GM18907 (cell line): ENCODE data around the gene SEC14L3.

ENCODE experiments used
- ATAC-seq: cut with Tn5 transposase; IDR thresholded peaks from one replicate; pipeline ENCODE4 v1.9.1; 2021; ENCODE audit warnings: mild to moderate bottlenecking, moderate library complexity; ENCODE audit not compliant: unreplicated experiment

SEC14L3 gene

DNA sequence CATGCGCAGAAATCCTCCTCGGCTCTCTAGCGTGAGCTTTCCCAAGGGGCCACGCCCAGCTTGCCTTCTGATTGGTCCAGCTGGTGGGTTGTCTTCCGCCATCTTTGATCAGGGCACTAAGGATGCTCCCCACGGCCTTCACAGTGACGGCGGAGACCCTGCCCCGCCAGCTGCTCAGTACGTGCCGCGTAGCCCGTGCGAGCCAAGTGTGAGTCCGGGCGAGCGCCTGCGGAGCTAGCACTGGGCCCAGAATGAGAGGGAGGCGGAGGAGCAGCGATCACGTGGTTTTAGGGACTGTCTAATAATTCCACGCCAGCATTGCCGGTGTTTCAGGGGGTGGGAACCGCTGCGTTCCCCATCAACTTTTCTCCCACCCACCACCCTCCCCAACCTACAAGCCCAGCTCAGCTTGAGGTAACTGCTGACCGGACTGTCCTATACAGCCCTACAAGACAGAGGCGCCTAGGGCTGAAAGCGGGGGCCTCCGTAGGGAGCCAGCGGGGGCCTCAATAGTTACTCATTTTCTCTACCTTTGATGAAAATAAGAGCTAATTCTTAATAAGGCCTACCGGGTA, 47.8 kb downstream of the SEC14L3 start:
- ATAC-seq = peak; percentile 78

DNA sequence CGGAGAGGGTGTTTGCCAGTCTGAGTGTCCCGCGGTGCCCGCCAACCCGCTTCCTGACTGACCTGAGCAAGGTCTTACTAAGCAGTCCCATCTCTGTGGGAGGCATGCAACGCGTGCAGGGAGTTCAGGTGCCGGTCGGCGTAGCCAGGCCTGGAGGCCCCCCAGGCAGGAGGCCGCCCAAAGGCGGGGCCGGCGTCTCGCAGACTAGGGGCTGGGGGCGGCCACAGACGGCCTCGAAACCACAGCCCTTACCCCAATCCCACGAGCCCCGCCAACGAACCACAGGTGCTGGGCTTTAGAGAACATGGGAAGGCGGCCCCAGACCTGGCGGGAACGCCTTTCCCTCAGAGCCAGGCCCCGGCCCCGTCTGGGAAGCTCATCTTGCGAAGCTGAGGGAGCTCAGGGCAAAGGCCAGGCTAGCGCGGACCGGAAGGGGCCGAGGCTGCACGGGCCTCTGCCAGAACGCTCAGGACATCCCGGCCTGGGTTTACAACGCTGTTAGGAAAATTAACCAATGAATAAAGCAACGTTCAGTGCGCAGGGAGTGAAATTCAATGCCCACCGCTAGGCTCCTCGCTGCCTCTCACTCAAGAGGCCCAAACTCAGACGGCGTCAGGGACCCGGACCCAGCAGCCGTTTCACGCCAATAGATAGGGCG, 48.4 kb downstream of the SEC14L3 start:
- peak; percentile 31 for ATAC-seq

DNA sequence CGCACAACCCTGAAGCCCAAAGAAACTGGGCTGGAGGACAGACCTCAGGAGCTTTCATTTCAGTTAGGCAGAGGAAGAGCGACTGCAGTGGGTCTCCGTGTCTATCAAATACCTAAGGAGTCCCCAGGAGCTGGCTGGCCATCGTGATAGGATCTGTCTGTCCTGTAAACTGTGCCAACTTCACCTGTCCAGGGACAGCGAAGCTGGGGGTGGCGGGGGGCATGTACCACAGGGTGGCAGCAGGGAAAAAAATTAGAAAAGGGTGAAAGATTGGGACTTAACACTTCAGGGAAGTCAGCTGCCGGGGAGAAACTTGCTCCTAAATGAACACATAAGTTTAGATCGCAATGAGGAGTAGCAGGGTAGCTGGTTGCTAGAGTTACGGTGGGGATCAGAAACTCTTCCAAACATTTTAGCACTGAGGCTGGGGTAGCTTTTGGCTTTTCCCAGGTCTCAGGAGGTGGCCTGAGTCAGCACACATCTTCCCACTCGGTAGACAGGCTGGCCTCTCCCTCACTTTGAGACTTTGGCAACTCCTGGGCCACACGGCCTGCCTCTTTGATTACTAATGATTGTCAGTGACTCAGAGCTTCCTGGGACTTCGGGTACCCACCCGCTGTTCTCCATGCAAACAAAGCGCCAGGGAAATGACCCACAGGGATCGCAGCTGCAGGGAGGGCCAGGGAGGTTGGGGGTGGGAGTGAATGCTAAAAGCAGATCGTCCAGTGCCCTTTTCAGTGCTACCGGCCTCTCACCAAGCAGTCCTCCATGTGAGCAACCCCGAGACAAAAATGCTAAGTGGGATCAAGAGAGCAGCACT, 49.1 kb downstream of the SEC14L3 start:
- no peak for ATAC-seq

DNA sequence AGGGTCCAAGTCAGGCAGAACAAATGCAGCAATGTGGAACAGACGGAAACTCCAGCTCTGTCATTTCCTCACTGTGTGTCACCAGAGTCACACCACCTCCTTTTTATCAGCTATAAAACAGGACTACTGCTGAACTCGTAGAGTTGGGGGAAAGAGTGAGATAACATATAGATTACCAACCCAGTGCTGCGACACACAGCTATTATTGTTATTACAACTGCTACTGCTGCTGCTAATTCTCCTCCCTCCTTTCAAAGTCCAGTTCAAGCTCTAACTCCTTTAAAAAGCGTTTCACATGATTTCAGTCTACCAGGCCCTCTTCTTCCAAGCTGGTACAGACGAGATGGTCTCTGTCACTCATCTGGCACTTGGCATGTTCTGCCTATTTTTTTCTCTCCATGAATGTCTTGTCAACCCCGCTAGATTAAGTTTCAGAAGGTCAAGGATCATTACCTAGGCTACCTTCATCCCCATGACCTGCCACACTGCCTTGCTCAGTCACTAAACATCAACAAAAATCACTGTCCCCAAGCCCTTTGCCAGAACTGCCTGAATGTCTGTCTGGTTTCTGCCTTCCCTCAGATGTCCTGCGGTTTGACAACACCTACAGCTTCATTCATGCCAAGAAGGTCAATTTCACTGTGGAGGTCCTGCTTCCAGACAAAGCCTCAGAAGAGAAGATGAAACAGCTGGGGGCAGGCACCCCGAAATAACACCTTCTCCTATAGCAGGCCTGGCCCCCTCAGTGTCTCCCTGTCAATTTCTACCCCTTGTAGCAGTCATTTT, 49.9 kb downstream of the SEC14L3 start:
- no peak for ATAC-seq

GRCh38 chr22:30420347-30421125, 51.3 kb downstream of the SEC14L3 start:
- no peak for ATAC-seq

DNA sequence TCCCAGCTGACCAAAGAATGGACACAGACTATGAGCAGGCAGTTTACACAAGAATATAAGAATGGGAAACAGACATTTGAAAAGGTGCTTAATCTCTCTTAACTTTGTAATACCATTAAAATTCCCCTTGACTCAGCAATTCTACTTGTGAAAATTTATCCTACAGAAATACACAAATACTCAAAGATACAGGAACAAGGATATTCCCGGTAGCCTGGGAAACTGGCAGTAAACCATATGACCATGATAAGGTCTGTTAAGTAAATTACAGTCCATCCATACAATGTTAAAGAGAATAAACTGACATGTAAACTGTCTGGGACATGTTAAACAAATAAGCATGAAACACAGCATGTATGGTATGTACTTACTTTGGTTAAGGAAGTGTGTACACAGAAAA, 55.0 kb downstream of the SEC14L3 start:
- no peak for ATAC-seq

DNA sequence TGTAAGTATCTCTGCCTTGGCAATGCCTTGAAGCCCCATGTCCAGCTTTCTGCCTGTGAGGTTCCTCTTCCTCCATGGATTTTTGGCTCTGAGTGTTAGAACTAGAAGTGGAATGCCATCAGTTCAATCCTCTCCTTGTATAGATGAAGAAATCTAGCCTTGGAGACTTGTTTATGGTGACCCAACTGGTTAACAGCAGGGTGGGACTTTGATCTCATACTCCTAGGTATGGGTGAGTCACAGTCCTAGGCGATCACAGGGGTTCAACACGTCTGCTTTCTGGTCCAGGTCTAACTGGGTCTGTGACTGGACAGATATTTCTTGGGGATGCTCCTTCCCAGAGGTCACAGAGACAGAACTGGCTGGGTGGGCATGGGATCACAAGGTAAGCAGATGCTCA, 55.4 kb downstream of the SEC14L3 start:
- ATAC-seq = no peak

DNA sequence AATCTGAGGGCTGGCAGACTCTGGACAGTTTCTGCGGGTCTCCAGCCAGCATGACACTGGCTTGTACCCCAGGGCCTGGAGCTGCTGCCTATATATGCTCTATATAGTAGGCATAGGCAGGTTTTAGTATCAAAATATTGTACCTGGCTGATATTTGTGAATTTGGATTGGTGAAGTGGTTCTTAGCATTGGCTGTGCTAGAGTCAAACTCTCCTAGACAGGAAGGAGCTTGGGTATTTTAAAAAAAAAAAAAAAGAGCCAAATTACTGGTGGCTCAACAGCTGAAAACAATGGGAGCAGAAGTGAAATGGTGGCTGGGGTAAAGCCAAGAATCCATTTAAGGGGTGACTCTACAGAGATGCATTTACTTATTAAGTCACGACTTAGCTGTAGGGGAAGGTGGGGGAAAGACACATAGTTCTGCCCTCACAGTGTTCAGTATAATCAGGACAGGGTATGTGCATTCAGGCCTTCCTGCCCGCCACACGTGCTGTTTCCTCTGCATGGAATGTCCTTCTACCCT, 57.2 kb downstream of the SEC14L3 start:
- ATAC-seq = no peak

DNA sequence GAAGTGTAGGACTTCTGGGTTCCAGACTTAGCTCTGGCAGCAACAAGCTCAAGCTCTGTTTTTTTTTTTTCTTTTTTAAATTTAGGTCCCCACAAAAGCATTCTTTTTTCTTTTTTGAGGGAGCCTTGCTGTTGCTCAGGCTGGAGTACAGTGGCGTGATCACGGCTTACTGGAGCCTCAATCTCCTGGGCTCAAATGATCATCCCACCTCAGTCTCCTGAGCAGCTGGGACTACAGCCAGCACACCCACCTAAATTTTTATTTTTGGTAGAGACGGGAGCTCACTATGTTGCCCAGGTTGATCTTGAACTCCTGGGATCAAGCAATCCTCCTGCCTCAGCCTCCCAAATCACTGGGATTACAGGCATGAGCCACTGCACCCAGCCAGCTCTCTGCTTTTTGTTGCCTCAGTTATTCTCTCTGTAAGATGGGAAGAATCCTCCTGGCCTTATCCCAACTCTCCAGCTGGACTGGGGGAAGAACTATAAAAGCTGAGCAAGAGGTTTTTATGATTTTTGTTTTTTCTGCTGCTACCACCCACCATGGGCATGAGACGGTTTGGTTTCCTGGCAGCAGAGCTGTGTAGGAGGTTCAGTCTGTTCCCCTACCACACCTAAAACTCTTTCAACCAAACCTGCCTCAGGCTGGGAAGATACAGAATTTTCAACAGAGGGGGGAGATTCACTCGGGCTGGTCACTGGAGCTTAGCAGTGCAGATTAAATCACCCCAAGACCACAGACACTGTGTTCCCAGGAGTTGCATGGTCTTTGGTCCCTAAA, 57.9 kb downstream of the SEC14L3 start:
- ATAC-seq = no peak

DNA sequence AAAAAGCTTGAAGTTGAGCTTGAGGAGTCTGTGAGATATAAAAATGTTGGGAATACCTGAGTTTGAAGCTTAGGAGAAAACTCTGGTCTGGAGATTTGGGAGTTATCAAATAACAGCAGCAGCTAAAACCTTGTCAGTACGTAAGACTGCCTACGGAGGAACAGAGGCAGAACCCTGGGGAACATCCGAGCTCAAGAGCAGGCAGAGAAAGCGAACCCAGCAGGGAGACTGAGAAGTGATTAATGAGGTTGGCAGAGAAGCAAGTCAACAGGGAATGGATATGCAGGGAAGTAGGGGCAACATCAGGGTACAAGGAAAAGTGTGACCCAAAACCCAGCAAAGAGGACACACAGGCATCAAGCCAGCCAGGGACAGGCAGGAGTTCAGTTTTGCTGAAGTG, 58.8 kb downstream of the SEC14L3 start:
- ATAC-seq = no peak

DNA sequence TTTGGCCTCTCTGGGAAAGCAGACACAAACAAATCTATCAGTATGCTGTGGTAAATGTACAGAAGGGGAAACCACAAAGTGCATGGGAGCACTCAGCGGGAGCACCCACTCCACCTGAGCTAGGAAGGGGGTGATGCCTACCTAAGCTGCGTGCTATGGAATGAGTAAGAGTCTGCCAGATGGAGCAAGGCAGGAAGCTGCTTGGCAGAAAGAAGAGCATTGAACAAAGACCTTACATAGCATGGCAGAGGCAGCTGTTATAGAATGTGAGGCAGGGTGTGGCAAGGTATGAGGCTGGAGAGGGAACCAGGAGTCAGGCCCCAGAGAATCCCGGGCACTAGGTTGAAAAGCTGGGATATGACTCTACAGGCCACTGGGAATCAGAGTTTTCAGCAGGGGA, 60.0 kb downstream of the SEC14L3 start:
- no peak for ATAC-seq
